ENCODE data around the gene CASP10. TPM values are rescaled to one million over a fixed set of nuclear protein-coding genes. Genes with fewer than 3 reads are reported as not detected.

The CASP10 gene
- polyA plus RNA-seq, 1 of the 3 experiments (the other 2 are of a cell fraction): 0.12 TPM

- Histone ChIP-seq H3K27ac (ENCODE audit: low read depth in 2 of 2, low read length in 1 of 2) (no peak overlapping the region), H3K27me3 (ENCODE audit: insufficient read depth) (no peaks in the 10 kb centered on the region), H3K9me3 (no peaks in the 10 kb centered on the region), H3K79me2 (ENCODE audit: insufficient read depth) (no peaks in the 10 kb centered on the region), H3K4me2 (no peak overlapping the region), H3K4me3 (ENCODE audit: low read depth in 2 of 2, low read length in 1 of 2) (no peak overlapping the region), H3F3A (replicated peaks; ENCODE audit: insufficient read depth) (peaks cover 3% of the 10 kb centered on the region), H3K4me1 (ENCODE audit: control insufficient read depth in 1 of 2, insufficient read depth in 2 of 2, low read depth in 1 of 2, low read length in 1 of 2) (no peaks in the 10 kb centered on the region), H4K20me1 (ENCODE audit: insufficient read depth) (no peaks in the 10 kb centered on the region), H3K36me3 (replicated peaks in 1 of 2; ENCODE audit: control insufficient read depth in 1 of 2, insufficient read depth in 2 of 2, low read length in 1 of 2) (peaks cover 11 to 43% of the 10 kb centered on the region in 2 experiments), H2AFZ (ENCODE audit: low read depth) (no peak overlapping the region), H3K9ac (no peak overlapping the region), H3K9me2 (no peaks in the 10 kb centered on the region)
- POLR2A ChIA-PET: no interaction called here
- no peak for DNase-seq
- CTCF ChIA-PET: no interaction called here
- 89% methylated on average over 9 of the region's 9 CpGs for WGBS (ENCODE audit: low lambda C conversion rate)
- TF ChIP-seq RAD21 (IDR thresholded peaks at IDR 0.05; ENCODE audit: low read length) (no peak), ELF1 (IDR thresholded peaks at IDR 0.05) (no peak), GATA2 (CRISPR knock-in tag; IDR thresholded peaks at IDR 0.05) (no peak), EZH2phosphoT487 (IDR thresholded peaks at IDR 0.05; ENCODE audit: borderline replicate concordance, low read depth) (no peak), TEAD4 (IDR thresholded peaks at IDR 0.05; ENCODE audit: borderline replicate concordance, insufficient read depth) (no peak), FOSL2 (IDR thresholded peaks at IDR 0.05; ENCODE audit: borderline replicate concordance, low read depth) (no peak), GABPA (IDR thresholded peaks at IDR 0.05; ENCODE audit: low read depth) (no peak), YY1 (IDR thresholded peaks at IDR 0.05; ENCODE audit: low read depth) (no peak), IRF3 (IDR thresholded peaks at IDR 0.05; ENCODE audit: low read depth, low read length) (no peak), RFX5 (IDR thresholded peaks at IDR 0.05; ENCODE audit: low read length) (no peak), SIN3A (IDR thresholded peaks at IDR 0.05; ENCODE audit: borderline replicate concordance, low read depth, low read length) (no peak), PBX3 (IDR thresholded peaks at IDR 0.05) (no peak)
Observed at GRCh38 chr2:201273330-201273983, 90.5 kb downstream of the CASP10 start.

GRCh38 chr2:201275069-201275468, 92.1 kb downstream of the CASP10 start:
- CTCF ChIA-PET: interaction anchor here (0.7 to 1.5 kb wide), 4 partner anchors 9 to 90 kb away, joined by 3 to 5 read pairs (median 4); no protein-coding TSS in a partner anchor
- H3K27me3 ChIP-seq (ENCODE audit: insufficient read depth): no peaks in the 10 kb centered on the region
- peaks cover 17 to 40% of the 10 kb centered on the region in 2 experiments for H3K36me3 ChIP-seq (replicated peaks in 1 of 2; ENCODE audit: control insufficient read depth in 1 of 2, insufficient read depth in 2 of 2, low read length in 1 of 2)

More at GRCh38 chr2:201275069-201275468, 92.1 kb downstream of the CASP10 start:
- H3K79me2 ChIP-seq (ENCODE audit: insufficient read depth): no peaks in the 10 kb centered on the region
- H3F3A ChIP-seq (replicated peaks; ENCODE audit: insufficient read depth): peaks cover 3% of the 10 kb centered on the region
- H3K9ac ChIP-seq: no peak overlapping the region
- no peaks in the 10 kb centered on the region for H3K9me2 ChIP-seq
- H3K4me3 ChIP-seq (ENCODE audit: low read depth in 2 of 2, low read length in 1 of 2): no peak overlapping the region
- no peak overlapping the region for H2AFZ ChIP-seq (ENCODE audit: low read depth)
- DNase-seq: no peak
- WGBS (ENCODE audit: low lambda C conversion rate): 90% methylated on average over 2 of the region's 2 CpGs
- H3K4me2 ChIP-seq: no peak overlapping the region
- H4K20me1 ChIP-seq (ENCODE audit: insufficient read depth): no peaks in the 10 kb centered on the region
- H3K27ac ChIP-seq (ENCODE audit: low read depth in 2 of 2, low read length in 1 of 2): no peak overlapping the region
- H3K9me3 ChIP-seq: no peaks in the 10 kb centered on the region
- POLR2A ChIA-PET: no interaction called here
- H3K4me1 ChIP-seq (ENCODE audit: control insufficient read depth in 1 of 2, insufficient read depth in 2 of 2, low read depth in 1 of 2, low read length in 1 of 2): no peaks in the 10 kb centered on the region
- no peak for TF ChIP-seq JUND (IDR thresholded peaks at IDR 0.05)

Data from SK-N-SH (cell line).